ENCODE results near the gene CARHSP1.
"Not testable (repeated sequence)": the region's sequence is repeated elsewhere in the genome, so short reads cannot be mapped to it uniquely, and the experiment has no call there.

Gene CARHSP1

DNA sequence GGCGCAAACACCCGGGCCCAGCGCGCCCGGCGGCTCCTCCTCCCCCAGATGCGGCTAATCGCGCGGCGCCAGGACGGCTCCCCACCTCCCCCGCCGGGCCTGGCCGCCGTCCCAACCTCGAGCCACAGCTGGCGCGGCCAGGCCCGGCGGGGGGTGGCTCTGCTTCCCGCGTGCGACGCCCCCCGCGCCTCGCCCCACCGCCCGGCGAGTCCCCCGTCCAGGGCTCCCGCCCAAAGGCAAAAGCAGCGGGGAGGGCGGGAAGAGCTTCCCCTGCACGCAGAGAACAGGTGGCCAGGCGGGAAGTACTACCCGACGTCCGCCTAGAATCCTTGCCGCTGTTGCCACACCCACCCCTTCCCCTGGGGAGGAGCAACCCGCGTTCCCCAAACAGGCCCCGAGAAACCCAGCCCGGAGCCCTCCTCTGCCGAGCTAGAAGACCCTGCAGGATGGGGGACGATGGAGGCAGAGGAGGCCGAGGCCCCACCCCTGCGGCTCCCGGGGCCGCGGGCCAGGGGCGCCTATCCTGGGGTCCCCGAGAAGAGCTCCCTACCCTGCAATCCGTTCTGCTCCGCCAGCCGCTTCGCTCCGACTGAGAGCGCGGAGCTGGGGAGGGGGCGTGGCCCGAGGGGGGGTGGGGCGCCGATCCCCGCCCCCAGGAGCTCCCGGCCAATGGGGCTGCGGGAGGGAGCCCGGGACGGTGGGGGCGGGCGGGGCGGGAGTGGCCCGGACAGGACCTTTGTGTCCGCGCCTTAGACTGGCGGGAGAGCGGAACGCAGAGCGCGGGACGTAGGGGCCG lies at the start of gene CARHSP1:
CARHSP1 (minus strand) TSS at position 591 of the 796 bp plus-strand sequence. CDS start 9,678 bp downstream, outside the sequence.
- peak; percentile 79 for DNase-seq

DNA sequence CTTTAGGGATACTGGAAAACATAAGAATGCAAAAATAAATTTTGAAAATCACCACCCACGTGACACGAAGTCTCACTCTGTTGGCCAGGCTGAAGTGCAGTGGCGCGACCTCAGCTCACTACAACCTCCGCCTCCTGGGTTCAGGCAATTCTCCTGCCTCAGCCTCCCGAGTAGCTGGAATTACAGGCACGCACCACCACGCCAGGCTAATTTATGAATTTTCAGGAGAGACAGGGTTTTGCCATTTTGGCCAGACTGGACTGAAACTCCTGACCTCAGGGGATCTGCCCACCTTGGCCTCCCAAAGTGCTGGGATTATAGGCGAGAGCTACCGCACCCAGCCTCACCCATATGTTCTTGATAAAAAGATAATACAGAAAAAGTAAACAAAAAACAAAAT lies 48.5 kb upstream of the CARHSP1 start:
- not testable (repeated sequence) for DNase-seq

DNA sequence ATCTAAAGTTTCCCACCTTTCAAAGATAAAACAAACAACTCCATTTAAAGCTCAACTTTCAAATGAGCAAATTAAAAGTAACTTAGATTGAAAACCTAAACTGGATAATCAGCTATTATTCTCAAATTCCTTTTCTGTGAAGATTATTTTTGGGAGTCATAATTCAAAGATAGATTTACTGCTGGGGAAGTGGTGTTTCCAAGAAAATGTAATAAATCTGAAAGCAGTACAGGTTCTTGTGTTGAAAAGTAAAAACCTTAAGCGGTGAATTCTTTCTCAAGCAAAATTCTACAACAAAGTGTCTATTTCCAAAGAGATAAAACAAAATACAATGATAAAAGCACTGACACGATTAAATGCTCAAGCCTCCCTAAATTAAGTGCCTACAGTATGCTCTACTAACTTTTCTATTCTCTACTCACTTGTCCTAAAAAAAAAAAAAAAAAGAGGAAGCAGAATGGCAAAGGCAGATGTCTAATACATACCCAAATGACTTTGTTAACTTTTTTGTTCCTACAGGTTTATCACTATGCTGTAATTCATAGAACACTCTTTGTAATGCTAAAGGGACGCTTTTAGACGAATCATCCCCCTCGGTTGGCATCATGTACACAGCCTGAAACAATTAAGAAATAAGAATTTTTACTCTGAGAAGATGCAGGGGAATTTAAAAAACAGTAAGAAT lies 47.9 kb upstream of the CARHSP1 start:
- DNase-seq: no peak

DNA sequence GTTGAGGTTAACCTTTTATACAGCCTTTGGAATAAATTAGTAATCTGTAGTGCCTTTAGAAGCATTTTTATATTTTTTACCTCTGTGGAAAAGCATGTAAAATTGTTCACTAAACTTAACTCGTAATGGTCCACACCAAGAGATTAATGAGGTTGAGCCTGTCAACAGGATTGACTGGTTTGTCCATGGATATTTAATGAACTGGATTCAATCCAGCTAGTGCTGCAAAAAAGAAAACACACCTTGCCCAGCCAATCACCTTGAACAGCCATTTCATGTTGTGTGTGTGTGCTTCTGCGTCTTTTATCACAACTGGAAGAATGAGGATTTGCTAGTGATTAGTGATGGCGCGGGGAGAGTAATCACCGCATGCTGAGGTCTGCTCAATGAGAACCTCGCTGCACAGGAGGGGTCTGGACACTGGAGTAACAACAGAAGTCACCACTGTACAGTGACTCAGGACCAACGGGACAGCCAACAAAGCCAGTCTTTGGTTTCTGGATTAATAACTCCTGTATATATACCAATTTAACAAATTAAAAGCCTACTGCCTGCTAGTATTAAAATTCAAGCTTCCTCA lies 47.0 kb upstream of the CARHSP1 start:
- no peak for DNase-seq

- DNase-seq: no peak
These were observed 45.3 kb upstream of the CARHSP1 start for GRCh38 chr16:8914098-8914497.

DNA sequence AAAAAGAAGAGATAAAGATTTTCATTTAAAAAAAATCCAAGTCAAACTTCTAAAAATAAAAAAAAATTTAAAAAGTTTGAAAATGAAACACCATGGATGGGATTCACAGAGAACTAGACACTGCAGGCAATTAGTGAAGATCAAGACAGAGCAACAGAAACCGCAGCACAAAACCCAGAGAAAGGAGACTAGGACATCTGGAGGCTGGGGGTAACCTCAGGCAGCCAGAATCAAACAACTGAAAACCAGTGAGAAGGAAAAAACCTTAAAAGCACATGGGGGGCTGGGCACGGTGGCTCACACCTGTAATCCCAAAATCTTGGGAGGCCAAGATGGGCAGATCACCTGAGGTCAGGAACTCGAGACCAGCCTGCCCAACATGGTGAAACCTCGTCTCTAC lies 44.0 kb upstream of the CARHSP1 start:
- no peak for DNase-seq

DNA sequence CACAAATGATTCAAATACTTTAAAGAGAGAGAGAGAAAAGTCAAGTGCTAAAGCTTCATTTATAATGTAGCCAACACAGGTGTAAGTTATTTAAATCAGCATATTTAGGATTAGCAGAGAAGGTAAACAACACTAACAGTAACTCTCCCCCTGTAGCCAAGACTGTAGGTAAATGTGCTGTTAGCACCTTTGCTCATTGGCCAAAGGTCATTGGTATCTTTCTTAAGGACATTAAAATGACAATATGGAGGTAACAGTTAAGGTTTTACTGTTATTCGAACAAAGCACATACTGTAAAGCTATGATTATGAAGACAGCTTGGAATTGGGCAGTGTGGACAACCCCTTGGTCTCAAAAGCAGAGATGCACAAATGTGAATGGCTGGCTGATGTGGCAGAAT lies 42.0 kb upstream of the CARHSP1 start:
- no peak for DNase-seq

DNA sequence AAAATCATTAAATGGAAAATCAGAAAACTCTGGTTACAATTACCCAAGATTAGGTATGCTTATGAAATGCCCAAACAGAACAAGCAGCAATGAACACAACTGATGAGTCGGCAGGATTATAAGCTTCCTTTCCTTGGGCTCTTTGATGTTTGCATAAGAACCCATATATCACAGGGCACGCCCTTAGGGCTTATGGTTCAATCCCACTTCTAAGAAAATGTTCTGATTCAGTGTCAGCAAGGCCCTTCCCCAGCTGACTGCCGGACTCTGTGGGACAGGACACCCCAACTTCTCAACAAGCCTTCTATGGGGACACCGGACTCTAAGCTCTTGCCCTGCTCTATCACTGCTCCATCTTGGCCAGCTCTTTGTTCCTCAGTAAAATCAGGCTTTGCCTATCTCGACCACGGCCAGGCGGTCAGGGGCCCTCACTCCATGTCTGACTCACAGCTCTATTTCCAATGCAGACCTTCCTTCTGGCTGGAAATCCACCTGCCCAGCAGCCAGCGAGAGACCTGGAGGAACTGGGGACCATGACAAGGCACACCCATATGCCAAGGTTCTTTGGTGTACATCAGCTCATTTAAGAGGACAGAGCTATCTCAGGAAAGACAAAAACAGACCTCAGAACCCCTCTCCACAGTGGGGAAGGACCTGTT lies 40.1 kb upstream of the CARHSP1 start:
- no peak for DNase-seq

GRCh38 chr16:8907096-8907495 lies 38.3 kb upstream of the CARHSP1 start:
- no peak for DNase-seq

- DNase-seq: no peak
These were observed 37.2 kb upstream of the CARHSP1 start for GRCh38 chr16:8905795-8906591.

DNA sequence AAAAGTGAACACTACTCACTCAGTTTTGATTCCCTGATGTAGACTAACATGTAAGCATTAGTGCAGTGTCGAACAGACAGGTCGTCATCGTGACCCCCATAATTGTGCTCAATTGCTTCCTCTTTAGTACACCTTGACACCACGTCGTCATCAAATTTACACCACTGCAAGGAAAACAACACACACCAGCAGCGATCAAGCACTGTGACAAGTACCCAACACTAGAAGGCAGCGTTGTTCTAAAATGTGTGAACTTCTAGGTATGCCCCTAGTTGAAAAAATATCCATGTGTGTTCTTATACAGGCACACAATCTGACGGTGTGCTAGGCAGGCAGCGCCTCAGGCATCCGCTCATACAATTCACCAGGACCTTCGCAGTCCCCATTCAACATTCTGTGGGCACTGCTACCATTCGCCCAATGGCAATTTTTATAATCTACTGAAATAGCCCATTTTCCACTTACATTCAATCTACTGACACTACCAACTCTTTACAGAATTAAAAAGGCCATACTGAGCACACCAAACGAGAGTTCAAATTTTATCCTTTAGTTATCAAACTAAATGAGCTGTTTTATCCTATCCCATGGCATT lies 36.5 kb upstream of the CARHSP1 start:
- DNase-seq: no peak

DNA sequence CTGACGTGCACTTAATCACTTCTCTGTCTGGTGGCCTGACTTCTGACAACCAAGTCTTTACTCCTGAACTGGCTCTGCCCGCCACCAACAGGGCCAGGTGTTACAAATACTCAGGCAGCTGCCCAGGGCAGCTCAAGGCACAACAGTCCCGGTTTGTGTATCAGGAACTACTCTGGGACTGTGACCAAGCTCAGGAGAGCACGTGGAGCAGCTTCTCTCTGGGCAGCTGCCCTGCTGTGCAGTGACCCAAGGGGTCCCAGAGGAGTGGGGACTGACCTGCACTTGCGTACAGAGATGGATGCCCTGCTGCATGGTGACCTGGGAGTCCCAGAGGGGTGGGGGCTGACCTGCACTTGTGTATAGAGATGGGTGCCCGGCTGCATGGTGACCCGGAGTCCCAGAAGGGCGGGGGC lies 35.2 kb upstream of the CARHSP1 start:
- DNase-seq: no peak

DNA sequence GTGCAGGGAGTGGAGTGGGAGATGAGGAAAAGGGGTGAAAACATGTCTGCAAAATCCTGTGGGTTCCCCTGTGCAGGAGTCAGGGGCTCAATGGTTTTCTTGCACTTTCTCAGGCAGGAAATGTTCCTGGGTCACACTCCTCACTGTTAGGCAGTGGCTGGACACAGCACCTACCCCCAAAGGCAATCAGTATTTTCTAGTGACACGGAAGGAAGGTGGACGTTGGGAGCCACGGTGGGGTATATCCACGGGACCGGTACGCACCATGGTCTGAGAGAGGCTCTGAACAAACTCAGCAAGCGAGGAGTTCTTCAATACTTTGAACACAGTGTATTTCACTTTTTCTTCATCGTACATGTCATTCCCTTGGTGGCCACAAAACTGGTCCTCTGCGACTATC lies 34.2 kb upstream of the CARHSP1 start:
- no peak for DNase-seq

GRCh38 chr16:8901320-8901861 lies 32.6 kb upstream of the CARHSP1 start:
- DNase-seq: no peak

DNA sequence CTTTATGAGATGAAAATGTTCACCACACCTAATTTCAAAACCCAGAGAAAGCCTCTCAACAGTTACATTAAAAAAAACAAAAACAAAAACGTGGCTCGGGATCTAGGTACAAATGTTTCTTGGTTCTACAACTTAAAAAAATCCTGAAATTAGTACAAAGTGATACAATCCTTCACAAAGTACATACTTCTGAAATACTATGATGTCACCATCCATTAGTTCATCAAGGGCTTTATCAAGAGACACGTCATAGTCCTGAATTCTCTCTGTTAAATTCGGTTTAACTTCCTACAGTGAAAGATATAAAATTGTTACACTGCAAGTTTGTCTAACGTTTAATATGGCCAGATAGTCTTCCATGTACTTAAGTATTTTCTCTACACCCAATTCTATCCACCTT lies 31.5 kb upstream of the CARHSP1 start:
- no peak for DNase-seq

GRCh38 chr16:8899709-8900317 lies 31.0 kb upstream of the CARHSP1 start:
- DNase-seq: no peak

DNA sequence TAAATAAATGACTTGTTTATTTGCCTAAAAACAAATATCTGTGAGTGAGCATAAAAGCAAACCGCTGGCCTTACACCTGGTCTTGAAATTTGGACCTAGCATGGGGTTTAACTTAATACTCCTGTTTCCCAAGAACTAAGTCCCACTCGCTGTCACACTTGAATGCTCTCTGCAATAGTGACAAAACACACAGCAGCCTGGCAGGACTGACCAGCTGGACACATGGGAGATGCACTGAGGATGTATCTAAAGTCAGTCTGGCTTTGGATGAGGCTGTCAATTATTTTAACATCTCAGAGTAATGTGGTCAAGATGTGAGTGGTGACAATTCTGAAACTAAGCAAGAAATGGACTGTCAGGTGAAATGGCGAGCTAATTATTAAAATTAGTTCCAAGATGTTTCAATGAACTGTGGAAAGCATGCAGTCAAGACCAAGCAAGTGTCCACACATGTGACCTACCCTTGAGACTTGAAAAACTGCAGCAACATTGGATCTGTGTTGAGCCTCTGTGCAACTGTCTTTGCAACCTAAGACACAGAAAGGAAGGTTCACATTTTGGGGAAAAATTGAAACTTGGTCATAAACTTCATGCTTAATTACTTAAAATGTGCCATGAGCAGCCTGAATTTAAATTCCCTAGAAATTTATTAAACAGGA lies 30.0 kb upstream of the CARHSP1 start:
- no peak for DNase-seq

GRCh38 chr16:8894736-8895334 lies 26.0 kb upstream of the CARHSP1 start:
- DNase-seq: no peak

- no peak for DNase-seq
These were observed 25.3 kb upstream of the CARHSP1 start for GRCh38 chr16:8893976-8894690.

GRCh38 chr16:8893426-8893825 lies 24.6 kb upstream of the CARHSP1 start:
- DNase-seq: no peak
